AG04450 (cell line): ENCODE results near the gene MDN1. TPM values are rescaled to one million over a fixed set of nuclear protein-coding genes. Genes with fewer than 3 reads are reported as not detected.
"Not testable (repeated sequence)": the region's sequence is repeated elsewhere in the genome, so short reads cannot be mapped to it uniquely, and the experiment has no call there.

ENCODE experiments used
- CTCF ChIA-PET: fragments of 300-600, 350-600 bp; formaldehyde crosslinking; extraction: SDS; loops from one replicate; lab custom pipeline; 2022; ENCODE audit warnings: antibody characterized with exemption, inconsistent platforms; lab: Charles Lee
- POLR2A ChIA-PET: fragments of 350-600 bp; formaldehyde crosslinking; extraction: SDS; loops from one replicate; lab custom pipeline; 2021; ENCODE audit warnings: antibody characterized with exemption, inconsistent platforms; lab: Yijun Ruan, JAX
- DNase-seq: peaks from one replicate; pipeline ENCODE4 v3.0.0-alpha.2; 2011; ENCODE audit warnings: low read depth, low spot score
- H3K27ac ChIP-seq: one replicate; pipeline ENCODE4 v1.5.1; 2012; ENCODE audit warnings: low read depth, low read length, control low read depth
- H3K27me3 ChIP-seq: one replicate; pipeline ENCODE4 v1.6.0; 2012; ENCODE audit warnings: low read length; ENCODE audit not compliant: control insufficient read depth, insufficient read depth
- H3K4me3 ChIP-seq: 2 replicates; pipeline ENCODE4 v1.5.1; 2011; ENCODE audit warnings: mild to moderate bottlenecking, low read depth, low read length, control low read depth
- H3K9me3 ChIP-seq: 2 replicates; pipeline ENCODE4 v1.5.1; 2012; ENCODE audit warnings: low read length; ENCODE audit not compliant: control insufficient read depth, insufficient read depth
- CTCF ChIP-seq: IDR thresholded peaks from 2 replicates; pipeline ENCODE4 v1.5.1; 2011; ENCODE audit warnings: low read depth, low read length, control low read depth, inconsistent platforms
- polyA plus RNA-seq: library from polyadenylated mRNA; depleted of rRNA; stranded (reverse); fragments of >200 nt; gene quantifications from 2 replicates; pipeline ENCODE4 v1.2.3, GENCODE V29; 2011

The MDN1 gene
- polyA plus RNA-seq, 1 experiment: 15.8 TPM

GRCh38 chr6:89644864-89645263 is 174.7 kb downstream of the MDN1 start:
- no peak overlapping the region for H3K4me3 ChIP-seq
- no peak for TF ChIP-seq CTCF
- POLR2A ChIA-PET: no interaction called here
- H3K9me3 ChIP-seq: no peaks in the 10 kb centered on the region
- H3K27ac ChIP-seq: no peak overlapping the region
- CTCF ChIA-PET: no interaction called here
- H3K27me3 ChIP-seq: no peaks in the 10 kb centered on the region
- no peak for DNase-seq

- ChIA-PET CTCF (no interaction called here), POLR2A (no interaction called here)
- Histone ChIP-seq H3K27ac (no peak overlapping the region), H3K4me3 (no peak overlapping the region), H3K9me3 (no peaks in the 10 kb centered on the region), H3K27me3 (no peaks in the 10 kb centered on the region)
- TF ChIP-seq CTCF: no peak
- DNase-seq: no peak
Observed at GRCh38 chr6:89643406-89643805, 176.2 kb downstream of the MDN1 start.

- H3K27me3 ChIP-seq: no peaks in the 10 kb centered on the region
- no peaks in the 10 kb centered on the region for H3K9me3 ChIP-seq
- no peak for TF ChIP-seq CTCF
- no peak overlapping the region for H3K4me3 ChIP-seq
- CTCF ChIA-PET: no interaction called here
- DNase-seq: no peak
- POLR2A ChIA-PET: no interaction called here
- no peak overlapping the region for H3K27ac ChIP-seq
Observed at GRCh38 chr6:89642956-89643355, 176.6 kb downstream of the MDN1 start.

GRCh38 chr6:89641581-89641980 is 178.0 kb downstream of the MDN1 start:
- H3K27me3 ChIP-seq, POLR2A ChIA-PET, H3K4me3 ChIP-seq, H3K27ac ChIP-seq, H3K9me3 ChIP-seq, DNase-seq: not testable (repeated sequence)
- CTCF ChIA-PET: interaction anchor here (0.6 kb wide), 1 partner anchor 273 kb away, joined by 4 read pairs; no protein-coding TSS in a partner anchor

GRCh38 chr6:89640804-89641203 is 178.8 kb downstream of the MDN1 start:
- no peak overlapping the region for H3K4me3 ChIP-seq
- DNase-seq: no peak
- H3K27me3 ChIP-seq: no peaks in the 10 kb centered on the region
- CTCF ChIA-PET: interaction anchor here (0.6 kb wide), 2 partner anchors 31 to 272 kb away, joined by 3 to 4 read pairs; no protein-coding TSS in a partner anchor
- no peaks in the 10 kb centered on the region for H3K9me3 ChIP-seq
- TF ChIP-seq CTCF: no peak
- POLR2A ChIA-PET: no interaction called here
- no peak overlapping the region for H3K27ac ChIP-seq
